Stimulated activated CD4-positive, alpha-beta T cell treated with anti-CD3 and anti-CD28 coated beads, Interleukin-4, amount 100 ng/mL, for 4 hours (primary cell): ENCODE data around the gene DNAJC18.
A peak's percentile ranks its signal among the peaks of the same experiment; 100 is the strongest.

Source experiments
- DNase-seq, 2 experiments: peaks; one replicate each; pipeline ENCODE4 v3.0.0-alpha.2; 2020

DNAJC18 gene

GRCh38 chr5:139386050-139386438, 53.3 kb downstream of the DNAJC18 start:
- no peak for DNase-seq

- peak in 1 of 2 experiments; percentile 14 for DNase-seq
Observed at GRCh38 chr5:139385061-139386049, 54.0 kb downstream of the DNAJC18 start.

- DNase-seq, result no peak
Observed at GRCh38 chr5:139384591-139385051, 54.7 kb downstream of the DNAJC18 start.

- no peak for DNase-seq
Observed at GRCh38 chr5:139383993-139384590, 55.2 kb downstream of the DNAJC18 start.

- DNase-seq, result no peak
Observed at GRCh38 chr5:139383275-139383992, 55.9 kb downstream of the DNAJC18 start, which contains the start of gene SLC23A1. SLC23A1 (minus strand) TSS chr5:139383297; CDS start chr5:139383253, 44 bp downstream.

GRCh38 chr5:139382807-139383206, 56.5 kb downstream of the DNAJC18 start:
- DNase-seq, result no peak

GRCh38 chr5:139381837-139382761, 57.2 kb downstream of the DNAJC18 start:
- no peak for DNase-seq

- no peak for DNase-seq
Observed at GRCh38 chr5:139379626-139380449, 59.5 kb downstream of the DNAJC18 start.

- DNase-seq, result no peak
Observed at GRCh38 chr5:139378941-139379361, 60.4 kb downstream of the DNAJC18 start.

GRCh38 chr5:139378101-139378825, 61.1 kb downstream of the DNAJC18 start:
- DNase-seq, result no peak

GRCh38 chr5:139377226-139377625, 62.1 kb downstream of the DNAJC18 start:
- DNase-seq, result no peak

GRCh38 chr5:139376364-139376763, 63.0 kb downstream of the DNAJC18 start:
- no peak for DNase-seq

GRCh38 chr5:139374909-139375308, 64.4 kb downstream of the DNAJC18 start:
- no peak for DNase-seq

- no peak for DNase-seq
Observed at GRCh38 chr5:139371482-139372435, 67.6 kb downstream of the DNAJC18 start.

GRCh38 chr5:139369181-139369580, 70.1 kb downstream of the DNAJC18 start:
- DNase-seq, result no peak

- DNase-seq, result no peak
Observed at GRCh38 chr5:139368613-139369012, 70.7 kb downstream of the DNAJC18 start.

GRCh38 chr5:139364466-139364865, 74.9 kb downstream of the DNAJC18 start:
- no peak for DNase-seq

- DNase-seq, result no peak
Observed at GRCh38 chr5:139363937-139364336, 75.4 kb downstream of the DNAJC18 start.

- no peak for DNase-seq
Observed at GRCh38 chr5:139361835-139362429, 77.4 kb downstream of the DNAJC18 start.
